ENCODE data around the gene IL1F10.

DNA sequence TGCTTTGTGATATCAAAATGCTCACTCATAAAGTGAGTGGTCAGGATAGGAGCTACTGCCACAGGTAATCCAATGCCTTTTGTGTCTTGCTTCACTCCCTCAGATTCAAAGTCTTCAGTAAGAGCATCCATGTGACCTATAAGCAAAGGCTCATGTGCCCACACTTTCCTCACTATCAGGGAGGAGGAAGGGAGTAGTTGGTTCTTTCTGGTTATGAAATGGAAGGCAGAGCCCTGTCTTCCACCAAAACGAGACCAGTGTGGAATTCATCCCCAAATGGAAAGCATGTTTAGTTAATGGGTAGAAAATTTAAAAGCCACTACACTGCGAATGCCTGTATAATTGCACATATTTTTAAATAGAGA lies 25.8 kb downstream of the IL1F10 start:
- TF ChIP-seq, protein P1, sequence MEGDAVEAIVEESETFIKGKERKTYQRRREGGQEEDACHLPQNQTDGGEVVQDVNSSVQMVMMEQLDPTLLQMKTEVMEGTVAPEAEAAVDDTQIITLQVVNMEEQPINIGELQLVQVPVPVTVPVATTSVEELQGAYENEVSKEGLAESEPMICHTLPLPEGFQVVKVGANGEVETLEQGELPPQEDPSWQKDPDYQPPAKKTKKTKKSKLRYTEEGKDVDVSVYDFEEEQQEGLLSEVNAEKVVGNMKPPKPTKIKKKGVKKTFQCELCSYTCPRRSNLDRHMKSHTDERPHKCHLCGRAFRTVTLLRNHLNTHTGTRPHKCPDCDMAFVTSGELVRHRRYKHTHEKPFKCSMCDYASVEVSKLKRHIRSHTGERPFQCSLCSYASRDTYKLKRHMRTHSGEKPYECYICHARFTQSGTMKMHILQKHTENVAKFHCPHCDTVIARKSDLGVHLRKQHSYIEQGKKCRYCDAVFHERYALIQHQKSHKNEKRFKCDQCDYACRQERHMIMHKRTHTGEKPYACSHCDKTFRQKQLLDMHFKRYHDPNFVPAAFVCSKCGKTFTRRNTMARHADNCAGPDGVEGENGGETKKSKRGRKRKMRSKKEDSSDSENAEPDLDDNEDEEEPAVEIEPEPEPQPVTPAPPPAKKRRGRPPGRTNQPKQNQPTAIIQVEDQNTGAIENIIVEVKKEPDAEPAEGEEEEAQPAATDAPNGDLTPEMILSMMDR (IDR thresholded peaks at IDR 0.05), result no peak
- TF ChIP-seq POLR2A (IDR thresholded peaks at IDR 0.05), result no peak
- TF ChIP-seq POLR2AphosphoS5 (IDR thresholded peaks at IDR 0.05), result no peak
